Measurements from ENCODE around the gene MAL. TPM values are rescaled to one million over a fixed set of nuclear protein-coding genes. Genes with fewer than 3 reads are reported as not detected.

Gene MAL
- total RNA-seq, 1 donor: not detected

DNA sequence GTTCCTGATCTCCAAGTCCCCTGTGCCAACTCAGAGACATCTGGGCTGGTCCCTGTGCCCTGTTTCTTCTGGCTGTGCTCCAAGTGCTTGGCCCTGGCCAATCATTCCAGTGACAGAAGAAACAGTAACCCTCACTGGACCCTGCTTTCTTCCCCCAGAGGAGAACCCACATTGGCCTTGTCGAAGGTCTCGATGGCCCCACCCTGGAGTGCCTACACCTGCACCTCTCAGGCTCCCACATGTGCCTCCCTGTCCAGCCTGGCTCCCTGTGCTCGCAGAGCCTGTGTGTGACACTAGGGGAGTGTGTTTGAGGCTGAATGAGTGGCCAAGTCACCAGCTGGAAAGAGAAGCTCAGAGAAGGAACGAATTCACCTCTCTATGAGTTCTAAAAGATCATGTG lies 5.9 kb upstream of the MAL start:
- Histone ChIP-seq H3K9me3 (ENCODE audit: low read depth, low read length) (no peaks in the 10 kb centered on the region), H3K79me2 (ENCODE audit: insufficient read depth, low read length) (no peaks in the 10 kb centered on the region), H3K27me3 (ENCODE audit: insufficient read depth, low read length) (peaks cover 30% of the 10 kb centered on the region), H3K4me1 (ENCODE audit: insufficient read depth, low read length) (no peaks in the 10 kb centered on the region), H3K27ac (ENCODE audit: low read depth, low read length) (no peak overlapping the region), H3K4me3 (ENCODE audit: insufficient read depth, low read length) (no peak overlapping the region), H2AFZ (ENCODE audit: low read length) (no peak overlapping the region), H4K20me1 (ENCODE audit: insufficient read depth, low read length) (no peaks in the 10 kb centered on the region), H3K36me3 (ENCODE audit: insufficient read depth, low read length) (no peaks in the 10 kb centered on the region), H3K4me2 (ENCODE audit: insufficient read depth, low read length) (no peak overlapping the region)
- DNase-seq (ENCODE audit: insufficient read length, low spot score, missing footprints): peak; percentile 37
- TF ChIP-seq, protein P1, sequence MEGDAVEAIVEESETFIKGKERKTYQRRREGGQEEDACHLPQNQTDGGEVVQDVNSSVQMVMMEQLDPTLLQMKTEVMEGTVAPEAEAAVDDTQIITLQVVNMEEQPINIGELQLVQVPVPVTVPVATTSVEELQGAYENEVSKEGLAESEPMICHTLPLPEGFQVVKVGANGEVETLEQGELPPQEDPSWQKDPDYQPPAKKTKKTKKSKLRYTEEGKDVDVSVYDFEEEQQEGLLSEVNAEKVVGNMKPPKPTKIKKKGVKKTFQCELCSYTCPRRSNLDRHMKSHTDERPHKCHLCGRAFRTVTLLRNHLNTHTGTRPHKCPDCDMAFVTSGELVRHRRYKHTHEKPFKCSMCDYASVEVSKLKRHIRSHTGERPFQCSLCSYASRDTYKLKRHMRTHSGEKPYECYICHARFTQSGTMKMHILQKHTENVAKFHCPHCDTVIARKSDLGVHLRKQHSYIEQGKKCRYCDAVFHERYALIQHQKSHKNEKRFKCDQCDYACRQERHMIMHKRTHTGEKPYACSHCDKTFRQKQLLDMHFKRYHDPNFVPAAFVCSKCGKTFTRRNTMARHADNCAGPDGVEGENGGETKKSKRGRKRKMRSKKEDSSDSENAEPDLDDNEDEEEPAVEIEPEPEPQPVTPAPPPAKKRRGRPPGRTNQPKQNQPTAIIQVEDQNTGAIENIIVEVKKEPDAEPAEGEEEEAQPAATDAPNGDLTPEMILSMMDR (IDR thresholded peaks at IDR 0.05; ENCODE audit: extremely low read depth, low read depth, low read length): no peak

DNA sequence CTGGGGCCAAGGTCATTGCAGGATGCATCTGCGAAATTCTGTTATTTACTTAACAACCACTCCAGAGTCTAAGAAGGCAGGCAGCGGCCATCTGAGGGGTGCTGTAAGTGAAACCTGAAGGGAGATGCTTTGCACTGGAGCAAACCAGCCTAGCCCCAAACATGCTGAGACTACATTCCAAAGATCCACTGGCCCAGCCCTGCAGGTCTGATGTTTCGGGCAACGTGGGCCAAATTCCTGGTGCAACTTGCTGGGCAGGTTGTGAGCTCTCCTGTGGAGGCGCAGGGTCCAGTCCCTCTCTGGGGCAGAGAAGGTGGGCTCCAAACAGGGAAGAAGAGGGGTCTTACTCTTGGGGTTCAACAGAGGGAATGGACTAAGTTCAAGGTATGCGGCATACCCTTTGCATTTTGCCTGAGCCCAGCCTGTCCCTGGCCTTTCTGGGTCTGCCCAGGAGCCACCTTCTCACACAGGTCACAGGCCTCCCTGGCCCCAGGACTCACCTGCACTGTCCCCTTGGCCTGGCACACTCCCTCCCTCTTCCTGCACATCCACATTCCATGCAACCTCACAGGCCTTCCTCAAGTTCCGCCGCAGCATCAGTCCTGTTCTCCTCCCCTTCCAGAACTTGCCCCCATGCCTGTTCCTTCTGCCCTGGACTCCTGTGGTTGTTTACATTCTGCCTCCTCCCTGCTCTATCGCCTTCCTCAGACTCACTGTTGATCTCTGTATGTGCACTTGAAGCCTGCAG lies 5.1 kb upstream of the MAL start:
- Histone ChIP-seq H2AFZ (ENCODE audit: low read length) (no peak overlapping the region), H3K79me2 (ENCODE audit: insufficient read depth, low read length) (no peaks in the 10 kb centered on the region), H3K27me3 (ENCODE audit: insufficient read depth, low read length) (peaks cover 37% of the 10 kb centered on the region), H3K4me1 (ENCODE audit: insufficient read depth, low read length) (no peaks in the 10 kb centered on the region), H3K36me3 (ENCODE audit: insufficient read depth, low read length) (no peaks in the 10 kb centered on the region), H4K20me1 (ENCODE audit: insufficient read depth, low read length) (no peaks in the 10 kb centered on the region), H3K9me3 (ENCODE audit: low read depth, low read length) (no peaks in the 10 kb centered on the region), H3K4me3 (ENCODE audit: insufficient read depth, low read length) (no peak overlapping the region), H3K4me2 (ENCODE audit: insufficient read depth, low read length) (no peak overlapping the region), H3K27ac (ENCODE audit: low read depth, low read length) (no peak overlapping the region)
- DNase-seq (ENCODE audit: insufficient read length, low spot score, missing footprints): no peak
- TF ChIP-seq, protein P1 (IDR thresholded peaks at IDR 0.05; ENCODE audit: extremely low read depth, low read depth, low read length): no peak

DNA sequence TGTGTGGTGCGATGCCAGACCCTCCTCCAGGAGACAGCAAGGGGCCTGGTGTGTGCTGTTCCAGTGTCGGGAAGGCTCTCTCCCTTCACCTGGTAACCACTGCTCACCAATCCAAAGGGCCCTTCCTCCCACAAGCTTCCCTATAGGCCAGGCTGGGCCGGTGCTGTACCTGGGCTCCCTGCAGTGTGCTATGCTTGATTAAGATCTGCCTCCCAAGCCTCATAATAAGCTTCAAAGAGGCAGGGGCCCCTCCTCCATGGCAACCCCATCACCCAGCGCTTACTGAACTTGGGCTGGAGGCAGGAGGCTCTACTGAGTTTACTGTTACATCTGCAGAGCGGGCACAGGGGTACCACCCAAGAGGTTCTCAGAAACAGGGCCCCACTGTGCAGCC lies 4.5 kb upstream of the MAL start:
- Histone ChIP-seq H3K4me1 (ENCODE audit: insufficient read depth, low read length) (no peaks in the 10 kb centered on the region), H3K36me3 (ENCODE audit: insufficient read depth, low read length) (no peaks in the 10 kb centered on the region), H3K4me2 (ENCODE audit: insufficient read depth, low read length) (no peak overlapping the region), H3K27ac (ENCODE audit: low read depth, low read length) (no peak overlapping the region), H3K79me2 (ENCODE audit: insufficient read depth, low read length) (no peaks in the 10 kb centered on the region), H3K27me3 (ENCODE audit: insufficient read depth, low read length) (peaks cover 42% of the 10 kb centered on the region), H4K20me1 (ENCODE audit: insufficient read depth, low read length) (no peaks in the 10 kb centered on the region), H3K9me3 (ENCODE audit: low read depth, low read length) (no peaks in the 10 kb centered on the region), H2AFZ (ENCODE audit: low read length) (no peak overlapping the region), H3K4me3 (ENCODE audit: insufficient read depth, low read length) (no peak overlapping the region)
- DNase-seq (ENCODE audit: insufficient read length, low spot score, missing footprints): peak; percentile 52
- TF ChIP-seq, protein P1 (IDR thresholded peaks at IDR 0.05; ENCODE audit: extremely low read depth, low read depth, low read length): no peak

DNA sequence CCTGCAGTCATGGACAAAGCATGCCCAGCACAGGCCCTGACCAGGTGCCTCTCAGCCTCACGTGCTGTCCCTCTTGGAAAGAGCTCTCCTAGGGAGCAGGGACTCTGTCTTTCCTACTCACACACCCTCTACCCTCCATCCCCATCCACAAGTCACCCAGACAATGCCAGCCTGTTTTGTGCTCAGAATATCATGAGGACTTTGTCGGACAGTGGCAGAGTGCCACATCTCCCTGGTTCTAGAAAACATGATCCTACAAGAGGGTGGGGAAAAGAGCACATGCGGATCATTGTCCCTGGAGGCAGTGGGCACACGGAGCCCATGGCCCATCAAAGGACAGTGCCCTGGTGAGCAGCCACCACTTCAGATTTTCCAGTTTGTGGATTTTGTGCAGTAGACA lies 3.7 kb upstream of the MAL start:
- H3K36me3 ChIP-seq (ENCODE audit: insufficient read depth, low read length): no peaks in the 10 kb centered on the region
- no peak overlapping the region for H3K27ac ChIP-seq (ENCODE audit: low read depth, low read length)
- no peak overlapping the region for H2AFZ ChIP-seq (ENCODE audit: low read length)
- no peaks in the 10 kb centered on the region for H3K9me3 ChIP-seq (ENCODE audit: low read depth, low read length)
- TF ChIP-seq, protein P1 (IDR thresholded peaks at IDR 0.05; ENCODE audit: extremely low read depth, low read depth, low read length): no peak
- no peak overlapping the region for H3K4me2 ChIP-seq (ENCODE audit: insufficient read depth, low read length)
- no peaks in the 10 kb centered on the region for H4K20me1 ChIP-seq (ENCODE audit: insufficient read depth, low read length)
- H3K79me2 ChIP-seq (ENCODE audit: insufficient read depth, low read length): no peaks in the 10 kb centered on the region
- peak; percentile 46 for DNase-seq (ENCODE audit: insufficient read length, low spot score, missing footprints)
- no peak overlapping the region for H3K4me3 ChIP-seq (ENCODE audit: insufficient read depth, low read length)
- H3K27me3 ChIP-seq (ENCODE audit: insufficient read depth, low read length): peaks cover 49% of the 10 kb centered on the region
- no peaks in the 10 kb centered on the region for H3K4me1 ChIP-seq (ENCODE audit: insufficient read depth, low read length)
